IPS DF 19.7 (cell line): ENCODE results near the gene PDE6A.

Experiments used
- DNase-seq: peaks from one replicate; pipeline ENCODE4 v3.0.0-alpha.2; 2013; ENCODE audit warnings: low read depth, low spot score

Gene PDE6A

GRCh38 chr5:149944666-149945065 is at the start of gene PDE6A:
TSS of gene PDE6A (minus strand) at chr5:149944793. CDS start at chr5:149944673, 120 bp downstream.
- no peak for DNase-seq

GRCh38 chr5:149993471-149993870 is 48.9 kb upstream of the PDE6A start:
- DNase-seq = no peak

- peak; percentile 33 for DNase-seq
These were observed 46.2 kb upstream of the PDE6A start for GRCh38 chr5:149990518-149991376.

- no peak for DNase-seq
These were observed 43.5 kb upstream of the PDE6A start for GRCh38 chr5:149988126-149988525.

DNA sequence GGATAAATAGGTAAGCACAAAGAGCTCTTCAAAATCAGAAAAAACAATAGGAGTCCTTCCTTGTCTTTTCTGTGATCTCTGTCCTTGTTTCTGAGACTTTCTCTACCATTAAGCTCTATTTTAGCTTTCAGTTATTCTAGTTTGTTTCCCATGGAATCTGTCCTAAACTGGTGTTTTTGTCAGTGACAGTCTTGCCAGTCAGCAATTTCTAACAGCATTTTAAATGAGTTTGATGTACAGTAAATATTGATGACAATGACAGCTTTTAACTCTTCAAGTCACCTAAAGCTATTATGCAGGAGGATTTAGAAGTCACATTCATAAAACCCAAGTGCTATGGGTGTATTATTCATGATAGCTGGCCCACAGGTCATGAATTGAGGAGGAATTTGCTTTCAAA is 37.9 kb upstream of the PDE6A start:
- no peak for DNase-seq

DNA sequence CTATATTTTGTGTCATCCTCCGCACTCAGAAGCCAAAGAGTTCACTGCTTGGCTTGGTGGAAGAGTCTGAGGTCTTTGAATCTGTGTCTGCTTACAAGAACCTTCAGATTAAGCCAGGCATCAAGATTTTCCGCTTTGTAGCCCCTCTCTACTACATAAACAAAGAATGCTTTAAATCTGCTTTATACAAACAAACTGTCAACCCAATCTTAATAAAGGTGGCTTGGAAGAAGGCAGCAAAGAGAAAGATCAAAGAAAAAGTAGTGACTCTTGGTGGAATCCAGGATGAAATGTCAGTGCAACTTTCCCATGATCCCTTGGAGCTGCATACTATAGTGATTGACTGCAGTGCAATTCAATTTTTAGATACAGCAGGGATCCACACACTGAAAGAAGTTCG is 36.6 kb upstream of the PDE6A start:
- DNase-seq = no peak

DNA sequence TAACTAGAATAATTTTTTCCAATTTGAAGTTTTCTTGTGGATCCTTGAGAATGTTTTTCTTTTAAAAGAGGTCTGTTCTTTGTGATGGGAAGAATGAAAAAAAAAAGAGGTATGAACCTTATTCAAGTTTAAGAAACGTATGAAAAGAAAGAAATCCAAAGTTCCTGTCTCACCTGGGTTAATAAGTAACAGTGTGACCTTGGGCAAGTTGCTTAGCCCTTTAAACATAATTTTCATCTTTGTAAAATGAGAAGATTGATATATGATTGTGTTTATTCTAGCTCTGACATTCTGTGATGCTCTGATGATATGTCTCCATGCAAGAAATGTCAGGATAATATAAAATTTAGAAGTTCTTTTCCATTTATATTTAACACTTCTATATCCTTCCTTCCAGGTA is 35.3 kb upstream of the PDE6A start:
- DNase-seq = no peak

- DNase-seq = no peak
These were observed 30.8 kb upstream of the PDE6A start for GRCh38 chr5:149975409-149975808.

- DNase-seq = no peak
These were observed 24.8 kb upstream of the PDE6A start for GRCh38 chr5:149969181-149969930.

- DNase-seq = no peak
These were observed 22.4 kb upstream of the PDE6A start for GRCh38 chr5:149966946-149967345.

DNA sequence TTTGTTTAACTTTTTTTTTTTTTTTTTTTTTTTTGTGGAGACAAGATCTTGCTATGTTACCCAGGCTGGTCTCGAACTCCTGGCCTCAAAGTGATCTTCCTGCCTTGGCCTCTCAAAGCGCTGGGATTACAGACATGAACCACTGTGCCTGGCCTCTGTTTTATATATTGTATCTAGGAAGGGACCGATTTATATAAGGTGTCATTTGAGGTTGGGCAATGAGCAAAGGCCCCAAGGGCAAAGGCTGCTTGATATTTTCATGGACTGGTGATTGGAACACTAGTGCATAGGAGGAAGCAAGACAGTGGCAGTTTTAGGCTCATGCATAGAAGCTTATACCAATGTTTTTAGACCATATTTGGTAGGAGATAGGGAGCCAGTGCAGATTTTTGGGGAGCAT is 19.1 kb upstream of the PDE6A start:
- DNase-seq = no peak

GRCh38 chr5:149962601-149963300 is 18.2 kb upstream of the PDE6A start:
- no peak for DNase-seq

DNA sequence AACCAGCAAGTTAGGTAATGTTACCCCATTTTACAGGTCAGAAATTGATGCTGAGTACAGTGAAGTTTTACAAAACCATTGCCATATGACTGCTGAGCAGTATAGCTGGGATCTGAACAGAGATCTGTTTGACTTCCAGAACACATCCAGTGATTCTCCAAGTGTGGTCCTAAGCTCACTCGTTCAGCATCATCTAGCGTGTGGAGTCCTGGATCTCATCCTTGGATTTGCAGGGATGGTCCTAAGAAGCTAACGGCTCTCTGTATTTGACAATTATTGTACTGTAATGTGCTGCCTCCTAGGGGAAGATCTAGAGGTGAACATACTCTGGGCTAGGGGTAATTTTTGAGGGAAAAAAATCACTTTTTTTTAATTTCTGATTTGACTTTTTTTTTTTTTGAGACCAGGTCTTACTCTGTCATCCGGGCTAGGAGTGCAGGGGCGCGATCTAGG is 17.4 kb upstream of the PDE6A start:
- no peak for DNase-seq

GRCh38 chr5:149961186-149961685 is 16.6 kb upstream of the PDE6A start:
- DNase-seq = no peak

DNA sequence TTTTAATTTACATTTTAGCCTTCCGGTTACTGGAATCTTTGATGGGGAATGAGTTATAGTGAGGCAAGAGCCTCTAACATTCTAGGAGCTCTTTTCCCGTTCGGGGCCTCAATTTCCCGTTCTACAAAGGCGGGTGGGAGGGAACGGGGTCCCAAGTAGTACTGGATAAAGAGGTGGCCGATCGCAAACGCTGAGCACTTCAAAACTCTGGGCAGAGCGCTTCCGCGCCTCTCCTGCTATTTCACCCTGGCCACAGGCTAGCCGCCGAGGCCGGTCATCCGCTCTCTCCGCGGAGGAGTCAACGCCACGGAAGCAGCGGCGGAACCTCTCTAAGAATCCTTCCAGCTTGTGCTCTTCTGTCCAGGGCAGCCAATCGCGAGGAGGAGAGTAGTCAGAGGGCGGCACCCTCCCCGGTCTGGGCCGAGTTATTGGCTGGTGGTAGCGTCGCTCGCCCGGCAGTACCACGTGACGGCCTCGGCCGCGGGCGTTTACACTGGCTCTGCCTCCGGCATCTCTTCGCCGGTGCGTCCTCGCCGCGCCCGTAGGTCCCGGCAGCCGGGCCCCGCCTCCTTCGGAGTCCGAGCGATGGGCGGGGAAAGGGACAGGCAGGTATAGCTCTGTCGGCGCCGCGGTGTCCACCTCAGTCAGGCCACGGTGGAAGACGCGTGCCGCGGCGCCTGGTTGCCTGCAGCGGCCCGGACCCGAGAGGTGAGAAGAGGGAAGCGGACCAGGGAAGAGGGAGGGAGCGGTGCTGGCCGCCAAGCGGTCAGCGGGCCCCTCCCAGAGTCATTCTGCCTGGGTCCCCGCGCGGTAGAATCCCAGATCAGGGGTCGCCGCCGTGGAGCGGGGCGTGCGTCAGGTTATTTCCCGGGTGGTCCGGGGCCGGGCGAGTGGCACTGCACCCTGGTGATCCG is 15.9 kb upstream of the PDE6A start, which contains the start of gene SLC26A2:
TSS of gene SLC26A2 (plus strand) at position 487 of the 914 bp plus-strand sequence. CDS start 16,895 bp downstream, outside the sequence.
- peak; percentile 94 for DNase-seq

DNA sequence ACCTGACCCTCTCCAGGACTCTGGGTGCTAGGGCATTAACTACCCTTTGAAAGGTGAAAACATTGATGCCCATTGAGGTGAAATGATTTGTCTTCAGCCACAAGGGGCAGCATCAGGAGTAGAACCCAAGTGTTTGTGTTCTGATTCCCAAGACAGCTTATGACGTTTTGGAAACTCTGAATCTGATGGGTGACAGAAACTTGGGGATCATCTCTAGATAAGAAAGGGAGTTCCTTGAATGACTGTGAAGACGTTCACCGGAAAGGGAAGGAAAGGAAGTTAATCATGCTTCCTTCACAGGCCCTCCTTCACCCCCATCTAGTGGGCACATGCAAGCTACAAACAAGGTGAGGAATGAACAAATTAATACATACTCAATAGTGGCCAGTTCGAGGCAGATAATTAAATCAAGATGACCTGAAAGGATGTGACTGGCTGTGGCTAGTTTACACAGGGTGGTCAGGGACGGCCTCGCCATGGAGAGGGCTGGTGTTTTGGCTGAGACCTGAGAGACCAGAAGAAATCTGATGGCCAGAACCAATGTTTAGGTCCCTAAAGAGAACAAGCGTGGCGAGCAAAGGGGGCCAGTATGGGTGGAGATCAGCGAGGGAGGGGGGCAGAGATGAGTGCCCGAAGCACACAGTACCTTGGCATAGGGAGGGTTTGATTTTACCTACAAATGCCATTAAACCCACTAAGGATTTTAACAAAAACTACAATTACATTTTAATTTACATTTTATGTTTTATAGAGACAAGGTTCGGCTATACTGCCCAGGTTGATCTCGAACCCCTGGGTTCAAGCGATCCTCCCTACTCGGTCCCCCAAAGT is 15.0 kb upstream of the PDE6A start:
- no peak for DNase-seq

- no peak for DNase-seq
These were observed 13.3 kb upstream of the PDE6A start for GRCh38 chr5:149957855-149958254.

DNA sequence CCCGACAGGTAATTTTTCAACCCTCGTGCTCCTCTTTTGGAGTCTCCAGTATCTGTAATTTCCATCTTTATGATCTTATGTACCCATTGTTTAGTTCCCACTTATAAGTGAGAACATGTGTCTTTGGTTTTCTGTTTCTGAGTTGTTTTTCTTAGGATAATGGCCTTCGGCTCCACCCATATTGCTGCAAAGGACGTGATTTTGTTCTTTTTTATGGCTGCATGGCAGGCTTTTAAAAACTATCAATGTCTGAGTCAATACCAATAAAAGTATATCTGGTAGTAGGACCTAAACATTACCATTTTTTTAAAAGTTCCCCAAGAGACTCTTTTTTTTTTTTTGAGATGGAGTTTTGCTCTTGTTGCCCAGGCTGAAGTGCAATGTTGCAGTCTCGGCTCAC is 12.1 kb upstream of the PDE6A start:
- DNase-seq = no peak

- DNase-seq = no peak
These were observed 10.2 kb upstream of the PDE6A start for GRCh38 chr5:149954798-149955197.
